HG03139 (cell line): ENCODE measurements around the gene CFAP251.
"Not testable (repeated sequence)": the region's sequence is repeated elsewhere in the genome, so short reads cannot be mapped to it uniquely, and the experiment has no call there.

Experiments
- ATAC-seq: cut with Tn5 transposase; IDR thresholded peaks from one replicate; pipeline ENCODE4 v1.9.1; 2021; ENCODE audit not compliant: unreplicated experiment

Gene CFAP251, protein sequence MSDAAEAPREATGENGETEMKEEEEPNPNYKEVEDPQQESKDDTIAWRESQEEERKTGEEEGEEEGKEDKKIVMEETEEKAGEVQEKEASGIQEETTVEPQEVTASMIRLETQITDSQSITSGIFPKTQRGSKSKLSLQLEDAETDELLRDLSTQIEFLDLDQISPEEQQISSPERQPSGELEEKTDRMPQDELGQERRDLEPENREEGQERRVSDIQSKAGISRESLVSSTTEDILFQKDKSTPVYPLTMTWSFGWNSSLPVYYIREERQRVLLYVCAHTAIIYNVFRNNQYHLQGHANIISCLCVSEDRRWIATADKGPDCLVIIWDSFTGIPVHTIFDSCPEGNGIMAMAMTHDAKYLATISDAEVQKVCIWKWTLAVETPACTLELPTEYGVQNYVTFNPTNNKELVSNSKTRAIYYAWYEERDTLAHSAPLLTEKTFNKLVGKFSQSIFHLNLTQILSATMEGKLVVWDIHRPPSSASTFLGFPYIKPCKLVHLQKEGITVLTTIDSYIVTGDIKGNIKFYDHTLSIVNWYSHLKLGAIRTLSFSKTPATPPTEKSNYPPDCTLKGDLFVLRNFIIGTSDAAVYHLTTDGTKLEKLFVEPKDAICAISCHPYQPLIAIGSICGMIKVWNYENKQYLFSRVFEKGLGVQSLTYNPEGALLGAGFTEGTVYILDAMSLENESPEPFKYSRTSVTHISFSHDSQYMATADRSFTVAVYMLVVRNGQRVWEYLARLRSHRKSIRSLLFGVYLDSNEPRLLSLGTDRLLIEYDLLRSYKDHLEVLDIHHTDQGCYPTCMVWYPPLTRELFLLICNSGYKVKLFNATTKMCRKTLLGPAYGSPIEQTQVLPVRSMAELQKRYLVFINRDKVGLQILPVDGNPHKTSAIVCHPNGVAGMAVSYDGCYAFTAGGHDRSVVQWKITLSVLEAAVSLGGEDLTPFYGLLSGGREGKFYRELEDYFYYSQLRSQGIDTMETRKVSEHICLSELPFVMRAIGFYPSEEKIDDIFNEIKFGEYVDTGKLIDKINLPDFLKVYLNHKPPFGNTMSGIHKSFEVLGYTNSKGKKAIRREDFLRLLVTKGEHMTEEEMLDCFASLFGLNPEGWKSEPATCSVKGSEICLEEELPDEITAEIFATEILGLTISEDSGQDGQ

DNA sequence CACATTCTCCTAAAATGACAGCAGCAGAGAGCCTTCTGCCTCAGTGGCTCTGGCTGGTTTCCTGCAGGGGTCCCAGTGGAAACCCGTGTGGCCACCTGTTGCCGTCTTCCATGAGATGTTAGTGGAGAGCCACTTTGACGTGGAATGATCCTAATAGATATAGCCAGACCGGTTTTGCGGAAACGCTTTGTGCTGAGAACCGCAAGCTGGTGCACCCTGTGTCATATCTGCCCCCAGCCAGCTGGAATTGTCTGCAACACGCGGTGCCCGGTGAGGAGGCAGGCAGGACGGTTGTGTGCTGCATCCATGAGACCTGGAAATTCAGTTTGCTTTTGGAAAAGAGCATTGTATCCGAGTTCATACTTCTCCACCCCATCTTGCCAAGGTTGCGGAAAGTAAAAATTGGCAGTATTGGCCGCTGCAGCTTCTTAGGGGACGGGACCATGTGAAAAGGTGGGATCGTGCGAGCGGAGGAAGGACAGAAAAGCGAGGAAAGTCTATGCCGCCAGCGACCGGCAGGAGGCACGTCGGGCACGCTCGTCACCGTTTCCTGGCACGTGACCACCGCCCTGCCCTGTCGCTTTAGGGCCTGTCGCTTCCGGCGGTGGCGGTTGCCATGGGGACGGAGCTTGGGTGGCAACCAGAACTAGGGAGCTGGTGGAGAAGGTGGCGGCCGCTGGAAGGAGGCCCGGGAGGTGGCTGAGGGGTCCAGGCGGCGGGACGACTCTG is at the start of gene CFAP251:
Gene CFAP251, plus strand, starts transcription at position 643 of the 729 bp plus-strand sequence. CDS start 2,714 bp downstream, outside the sequence.
- ATAC-seq, result peak; percentile 93

DNA sequence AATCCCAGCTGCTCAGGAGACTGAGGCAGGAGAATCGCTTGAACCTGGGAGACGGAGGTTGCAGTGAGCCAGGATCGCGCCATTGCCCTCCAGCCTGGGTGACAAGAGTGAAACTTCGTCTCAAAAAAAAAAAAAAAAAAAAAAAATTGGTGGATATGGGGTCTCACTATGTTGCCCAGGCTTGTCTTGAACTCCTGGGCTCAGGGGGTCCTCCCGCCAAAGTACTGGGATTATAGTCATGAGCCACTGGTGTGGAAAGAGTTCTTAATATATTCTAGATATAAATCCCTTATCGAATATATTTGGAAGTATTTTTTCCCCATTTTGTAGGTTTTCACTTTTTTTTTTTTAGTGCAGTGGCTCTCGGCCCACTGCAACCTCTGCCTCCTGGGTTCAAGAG is 49.2 kb upstream of the CFAP251 start:
- ATAC-seq, result not testable (repeated sequence)

DNA sequence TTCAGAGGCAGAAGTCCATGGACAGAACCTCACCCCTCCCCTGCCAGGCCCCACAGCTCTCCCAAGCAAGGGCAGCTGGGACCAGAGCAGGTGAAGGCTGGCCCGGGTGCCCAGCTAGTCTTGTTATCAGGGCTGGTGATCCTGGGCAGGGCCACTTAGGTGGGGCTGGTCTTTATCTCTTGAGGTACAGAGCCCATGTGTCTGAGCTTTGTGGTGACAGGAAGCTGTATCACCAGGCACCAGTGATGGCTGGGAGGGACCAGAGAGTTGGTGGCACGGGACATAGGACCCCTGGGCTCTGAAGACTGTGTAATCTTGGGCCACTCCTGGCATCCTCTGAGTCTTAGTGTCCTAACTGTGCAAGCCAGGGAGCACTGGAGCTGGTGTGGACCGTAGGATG is 46.9 kb upstream of the CFAP251 start:
- no peak for ATAC-seq

DNA sequence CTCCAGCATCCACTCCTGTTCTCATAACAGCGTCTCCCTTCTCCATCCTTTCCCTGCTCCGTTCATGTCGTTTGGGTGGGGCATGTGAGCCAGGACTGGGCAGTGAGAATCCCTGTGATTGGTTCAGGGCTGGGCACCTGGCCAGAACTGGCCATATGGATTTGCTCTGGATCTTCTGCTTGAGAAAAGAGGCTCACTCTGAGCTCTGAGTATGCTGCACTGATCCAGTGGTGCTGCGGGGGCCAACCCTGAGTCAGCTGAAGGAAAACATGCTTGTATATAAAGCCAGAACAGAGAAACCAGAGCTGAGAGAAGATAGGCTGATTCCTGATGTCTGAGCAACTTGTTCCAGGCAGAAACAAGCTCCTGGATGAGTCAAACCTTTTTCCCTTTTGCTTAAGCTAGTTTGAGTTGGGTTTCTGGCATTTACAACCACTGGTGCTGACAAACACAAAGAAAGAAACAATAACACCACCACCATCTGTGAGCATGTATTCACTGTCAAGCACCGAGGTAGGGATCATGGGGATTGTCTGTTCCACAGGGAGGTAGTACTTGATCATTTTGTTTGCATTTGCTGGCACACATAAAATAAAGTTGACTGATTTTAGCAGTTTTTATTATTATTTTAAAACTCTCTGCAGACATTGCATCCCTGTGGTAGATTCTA is 45.7 kb upstream of the CFAP251 start:
- ATAC-seq, result no peak

DNA sequence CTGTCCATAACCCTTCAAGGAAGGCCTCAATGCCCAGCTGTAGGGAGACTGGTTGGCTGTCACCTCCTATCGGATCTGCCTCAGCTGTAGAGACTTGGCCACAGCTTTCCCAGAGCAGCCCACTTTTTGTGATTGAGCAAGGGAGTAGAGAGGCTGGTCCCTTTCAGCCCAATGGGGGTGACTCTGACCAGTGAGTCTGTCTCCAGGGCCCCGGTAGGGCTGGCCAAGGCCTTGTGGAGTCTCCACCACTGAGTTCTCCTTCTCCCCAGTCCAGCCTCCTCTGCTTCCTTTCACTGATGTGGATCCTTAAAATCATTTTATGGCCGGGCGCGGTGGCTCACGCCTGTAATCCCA is 45.2 kb upstream of the CFAP251 start:
- ATAC-seq, result no peak

DNA sequence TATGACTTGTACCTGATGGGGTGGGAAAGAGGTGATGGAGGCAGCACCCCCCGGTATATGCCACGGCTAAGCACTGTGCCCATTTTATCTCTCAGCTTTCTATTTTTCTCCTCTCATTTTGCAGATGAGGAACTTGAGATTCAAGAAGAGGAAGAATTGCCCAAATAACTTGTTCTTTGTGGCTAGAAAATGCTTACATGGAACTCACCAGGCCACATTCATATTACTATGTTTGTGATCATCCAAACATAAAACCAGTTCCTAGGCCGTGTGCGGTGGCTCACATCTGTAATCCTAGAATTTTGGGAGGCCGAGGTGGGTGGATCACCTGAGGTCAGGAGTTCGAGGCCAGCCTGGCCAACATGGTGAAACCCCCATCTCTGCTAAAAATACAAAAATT is 44.3 kb upstream of the CFAP251 start:
- no peak for ATAC-seq

DNA sequence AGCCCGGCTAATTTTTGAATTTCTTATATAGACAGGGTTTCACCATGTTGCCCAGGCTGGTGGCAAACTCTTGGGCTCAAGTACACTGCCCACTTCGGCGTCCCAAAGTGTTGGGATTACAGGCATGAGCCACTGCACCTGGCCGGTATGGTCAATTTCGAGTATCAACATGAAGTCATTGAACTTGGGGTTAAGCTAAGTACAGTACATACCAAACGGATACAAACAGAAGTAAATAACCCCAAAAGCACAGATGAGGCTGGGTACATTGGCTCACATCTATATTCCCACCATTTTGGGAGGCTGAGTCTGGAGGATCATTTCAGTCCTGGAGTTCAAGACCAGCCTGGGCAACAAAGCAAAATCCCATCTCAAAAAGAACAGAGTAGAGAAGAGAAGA is 42.8 kb upstream of the CFAP251 start:
- ATAC-seq, result no peak

DNA sequence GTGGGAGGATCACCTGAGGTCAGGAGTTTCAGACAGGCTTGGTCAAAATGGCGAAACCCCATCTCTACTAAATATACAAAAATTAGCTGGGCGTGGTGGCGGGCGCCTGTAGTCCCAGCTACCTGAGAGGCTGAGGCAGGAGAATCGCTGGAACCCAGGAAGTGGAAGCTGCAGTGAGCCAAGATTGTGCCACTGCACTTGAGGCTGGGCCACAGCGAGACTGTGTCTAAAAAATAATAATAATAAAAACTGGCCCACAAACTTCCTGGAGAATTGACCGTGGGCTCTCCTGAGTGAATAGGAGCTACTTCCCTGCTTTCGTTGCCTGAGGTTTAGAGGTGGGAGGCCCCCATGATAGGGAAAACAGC is 42.3 kb upstream of the CFAP251 start:
- ATAC-seq, result not testable (repeated sequence)

DNA sequence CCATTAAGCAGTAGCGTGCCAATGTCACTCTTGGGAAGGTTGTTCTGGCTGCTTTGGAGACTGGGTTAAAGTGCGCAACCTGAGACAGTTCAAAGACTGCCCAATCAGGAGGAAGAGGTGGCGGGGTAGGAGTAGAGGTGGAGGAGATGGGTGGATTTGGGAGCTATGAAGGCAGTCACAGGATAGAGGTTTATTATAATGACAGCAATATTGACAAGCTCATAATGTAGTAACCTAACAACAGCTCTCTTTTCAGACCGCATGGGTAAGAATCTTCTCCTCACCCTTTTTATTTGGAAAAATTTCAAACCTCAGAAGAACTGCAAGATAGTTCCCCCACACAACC is 35.1 kb upstream of the CFAP251 start:
- no peak for ATAC-seq

DNA sequence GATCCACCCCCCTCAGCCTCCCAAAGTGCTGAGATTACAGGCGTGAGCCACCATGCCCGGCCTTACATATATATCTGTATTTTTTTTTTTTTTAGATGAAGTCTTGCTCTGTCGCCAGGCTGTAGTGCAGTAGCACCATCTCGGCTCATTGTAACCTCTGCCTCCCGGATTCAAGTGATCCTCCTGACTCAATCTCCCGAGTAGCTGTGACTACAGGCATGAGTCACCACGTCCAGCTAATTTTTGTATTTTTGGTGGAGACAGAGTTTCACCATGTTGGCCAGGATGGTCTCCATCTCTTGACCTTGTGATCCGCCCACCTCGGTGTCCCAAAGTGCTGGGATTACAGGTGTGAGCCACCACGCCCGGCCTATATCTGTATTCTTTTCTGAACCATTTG is 33.3 kb upstream of the CFAP251 start:
- ATAC-seq, result not testable (repeated sequence)

DNA sequence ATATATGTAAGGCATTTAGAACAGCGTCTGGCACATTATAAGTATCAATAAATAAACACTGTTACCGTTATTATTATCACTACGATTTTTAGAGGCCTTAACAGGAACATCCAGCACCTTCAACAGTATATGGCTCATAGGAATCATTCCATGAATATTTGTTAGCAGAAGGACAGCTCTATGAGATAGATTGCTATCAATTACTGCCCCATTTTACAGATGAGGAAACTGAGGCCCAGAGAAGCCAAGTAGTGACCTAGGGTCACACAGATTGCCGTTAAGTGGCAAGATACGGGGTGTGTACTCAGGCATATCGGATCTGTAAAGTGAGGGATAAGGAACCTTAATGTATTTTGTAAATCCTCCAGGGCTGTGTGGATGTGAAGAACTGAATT is 30.3 kb upstream of the CFAP251 start:
- no peak for ATAC-seq

DNA sequence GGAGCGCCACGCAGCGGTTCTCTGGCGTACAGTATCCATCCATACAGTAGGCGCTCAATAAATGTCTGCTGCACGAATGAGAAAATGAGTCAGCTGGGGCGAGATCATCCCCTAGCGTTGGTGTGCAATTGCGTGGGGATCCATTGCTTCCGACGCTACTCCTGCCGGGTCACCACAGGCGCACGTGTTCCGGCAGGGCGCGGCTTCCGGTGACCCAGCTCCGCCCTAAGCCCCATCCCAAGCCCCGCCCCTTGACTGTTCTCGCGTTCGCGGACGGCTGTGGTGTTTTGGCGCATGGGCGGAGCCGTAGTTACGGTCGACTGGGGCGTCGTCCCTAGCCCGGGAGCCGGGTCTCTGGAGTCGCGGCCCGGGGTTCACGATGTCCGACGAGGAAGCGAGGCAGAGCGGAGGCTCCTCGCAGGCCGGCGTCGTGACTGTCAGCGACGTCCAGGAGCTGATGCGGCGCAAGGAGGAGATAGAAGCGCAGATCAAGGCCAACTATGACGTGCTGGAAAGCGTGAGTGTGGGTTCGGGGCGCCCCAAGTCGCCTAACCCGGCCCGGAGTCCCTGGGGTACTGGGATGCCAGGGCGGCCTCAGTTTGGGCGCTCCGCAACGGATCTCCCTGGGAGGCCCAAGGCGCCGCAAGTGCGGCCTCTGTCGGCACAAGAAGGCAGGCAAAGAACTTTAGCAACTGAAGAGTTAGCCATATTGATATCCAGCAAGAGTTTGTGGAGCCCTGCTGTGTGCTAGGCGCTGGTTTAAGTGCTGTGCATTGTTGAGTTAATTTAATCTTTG is 29.7 kb upstream of the CFAP251 start, which contains the start of gene PSMD9:
Gene PSMD9, plus strand, starts transcription at position 313 of the 796 bp plus-strand sequence. Its CDS starts 67 bp downstream, at position 380.
- ATAC-seq, result peak; percentile 88

DNA sequence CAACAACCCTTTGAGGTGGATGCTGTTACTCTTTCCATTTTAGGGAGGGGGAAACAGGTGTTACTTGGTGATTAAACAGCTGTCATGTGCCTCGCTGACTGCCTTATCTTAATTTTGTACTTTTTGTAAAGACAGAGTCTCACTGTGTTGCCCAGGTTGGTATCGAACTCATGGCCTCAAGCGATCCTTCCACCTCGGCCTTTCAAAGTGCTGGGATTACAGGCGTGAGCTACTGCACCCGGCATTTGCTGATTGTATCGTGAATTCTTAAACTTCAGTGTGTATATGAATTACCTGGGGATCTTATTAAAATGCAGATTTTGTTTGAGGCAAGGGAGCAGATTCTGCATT is 29.1 kb upstream of the CFAP251 start:
- no peak for ATAC-seq

DNA sequence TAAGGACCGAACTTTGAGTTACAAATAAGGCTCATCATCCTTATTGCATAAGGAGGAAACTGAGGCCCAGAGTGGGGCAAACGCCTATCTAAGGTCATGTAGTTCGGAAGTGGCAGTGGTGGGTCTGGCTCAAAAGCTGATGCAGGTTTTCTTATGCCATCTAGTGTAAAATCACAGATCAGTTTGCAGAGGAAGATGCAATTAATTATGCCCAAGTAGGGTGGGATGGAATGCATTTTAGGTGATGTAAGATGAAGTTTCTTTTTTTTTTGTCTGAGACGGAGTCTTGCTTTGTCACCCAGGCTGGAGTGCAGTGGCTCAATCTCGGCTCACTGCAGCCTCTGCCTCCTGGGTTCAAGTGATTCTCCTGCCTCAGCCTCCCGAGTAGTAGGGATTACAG is 28.7 kb upstream of the CFAP251 start:
- ATAC-seq, result not testable (repeated sequence)

DNA sequence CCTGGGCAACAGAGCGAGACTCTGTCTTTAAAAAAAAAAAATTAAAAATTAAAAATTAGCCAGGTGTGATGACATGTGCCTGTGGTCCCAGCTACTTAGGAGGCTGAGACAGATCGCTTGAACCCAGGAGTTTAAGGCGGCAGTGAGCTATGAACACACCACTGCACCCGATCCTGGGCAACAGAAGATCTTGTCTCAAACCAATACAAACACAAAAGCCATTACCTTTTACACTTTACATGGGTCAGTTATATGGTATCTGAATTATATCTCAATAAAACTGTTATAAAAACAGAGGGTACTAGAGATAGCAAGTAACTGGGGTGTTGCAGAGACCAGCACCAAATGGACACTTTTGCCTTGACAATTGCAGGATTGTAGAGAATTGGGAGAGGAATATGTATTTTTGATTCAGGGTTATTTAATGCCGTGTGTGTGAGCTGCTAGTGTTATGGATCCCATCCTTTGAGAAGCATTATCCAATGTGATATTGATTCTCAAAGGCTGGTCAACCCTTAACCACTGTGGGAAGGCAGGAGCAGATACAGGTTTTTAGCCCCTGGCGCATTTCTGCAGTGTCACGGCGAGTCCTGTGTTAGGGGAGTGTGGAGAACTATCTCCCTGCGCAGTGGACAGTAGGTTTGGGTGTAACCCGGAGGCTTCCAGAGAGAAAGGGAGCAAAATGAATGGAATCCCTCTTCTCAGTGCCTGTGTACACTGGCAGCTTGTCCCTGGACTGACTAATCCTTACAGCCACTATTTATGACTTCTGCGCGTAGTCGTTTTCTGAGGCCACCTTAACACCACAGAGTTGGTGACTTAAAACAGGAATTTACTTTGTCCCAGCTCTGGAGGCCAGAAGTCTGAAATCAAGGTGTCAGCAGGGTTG is 25.5 kb upstream of the CFAP251 start:
- ATAC-seq, result no peak

DNA sequence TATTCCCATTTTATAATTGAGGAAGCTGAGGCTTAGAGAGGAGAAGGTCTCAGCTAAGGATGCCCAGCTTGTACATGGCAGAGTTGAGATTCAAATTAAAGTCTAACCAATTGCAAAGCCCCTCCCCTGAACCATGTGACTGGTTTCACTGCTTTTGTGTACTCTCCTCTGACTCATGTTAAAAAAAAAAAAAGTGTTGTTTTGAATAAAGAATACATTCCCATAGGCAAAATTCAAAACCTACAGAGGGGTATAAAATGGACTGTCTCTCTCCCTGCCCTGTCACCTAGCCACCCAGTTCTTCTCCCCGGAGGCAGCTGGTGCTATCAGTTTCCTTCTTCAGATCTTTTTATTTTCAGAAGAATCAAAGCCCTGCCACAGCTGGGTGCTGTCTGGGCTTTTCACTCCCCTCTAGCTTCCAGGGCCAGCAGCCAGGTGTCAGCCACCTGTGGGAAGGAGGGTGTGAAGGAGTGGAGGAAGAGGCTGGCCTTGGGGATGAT is 24.4 kb upstream of the CFAP251 start:
- no peak for ATAC-seq

DNA sequence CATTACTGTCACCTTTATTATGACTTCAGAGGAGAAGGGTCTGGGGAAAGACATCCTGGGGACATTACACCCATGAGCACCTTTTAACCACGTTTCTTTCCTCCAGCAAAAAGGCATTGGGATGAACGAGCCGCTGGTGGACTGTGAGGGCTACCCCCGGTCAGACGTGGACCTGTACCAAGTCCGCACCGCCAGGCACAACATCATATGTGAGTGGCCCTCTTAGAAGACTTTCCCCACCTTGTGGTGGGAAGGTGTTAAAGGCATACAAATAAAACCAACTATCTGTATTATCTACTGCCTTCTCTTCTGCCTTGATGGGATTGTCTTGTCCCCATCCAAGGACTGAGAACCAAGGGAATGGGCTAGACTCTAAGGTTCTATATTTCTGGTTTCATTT is 23.8 kb upstream of the CFAP251 start:
- ATAC-seq, result no peak

DNA sequence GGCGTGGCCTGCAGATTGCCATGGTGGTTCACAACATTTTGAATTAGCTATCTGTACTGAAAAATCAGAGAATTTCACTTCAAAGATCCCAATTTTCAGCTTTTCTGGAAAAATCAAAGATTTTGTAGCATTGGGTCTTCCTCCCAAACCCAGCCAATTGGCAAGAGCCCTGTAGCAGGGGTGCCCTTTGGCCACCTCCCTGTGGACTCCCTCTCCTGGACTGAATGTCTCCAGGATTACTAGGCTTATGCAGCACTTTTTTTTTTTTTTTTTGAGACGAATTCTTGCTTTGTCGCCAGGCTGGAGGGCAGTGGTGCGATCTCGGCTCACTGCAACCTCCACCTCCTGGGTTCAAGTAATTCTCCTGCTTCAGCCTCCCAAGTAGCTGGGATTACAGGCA is 20.1 kb upstream of the CFAP251 start:
- no peak for ATAC-seq

DNA sequence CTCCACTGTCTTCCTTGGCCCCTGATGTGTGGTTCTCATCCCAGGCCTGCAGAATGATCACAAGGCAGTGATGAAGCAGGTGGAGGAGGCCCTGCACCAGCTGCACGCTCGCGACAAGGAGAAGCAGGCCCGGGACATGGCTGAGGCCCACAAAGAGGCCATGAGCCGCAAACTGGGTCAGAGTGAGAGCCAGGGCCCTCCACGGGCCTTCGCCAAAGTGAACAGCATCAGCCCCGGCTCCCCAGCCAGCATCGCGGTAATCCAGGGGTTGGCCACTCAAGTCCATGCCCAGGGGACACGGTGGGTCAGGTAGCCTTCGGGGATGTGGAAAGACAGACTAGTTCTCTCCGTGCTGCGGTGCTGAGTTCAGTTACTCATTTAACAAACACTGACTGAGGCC is 18.8 kb upstream of the CFAP251 start:
- ATAC-seq, result no peak
